DOHH2 (cell line): ENCODE results near the gene NKD1.

ENCODE experiments used
- CTCF ChIP-seq: fragments of 200-600 bp; sonication (generic); IDR thresholded peaks from one replicate; pipeline ENCODE4 v1.5.1; 2014; ENCODE audit warnings: antibody characterized with exemption, mild to moderate bottlenecking, low read depth, low read length; ENCODE audit not compliant: poor library complexity, severe bottlenecking
- EZH2phosphoT487 ChIP-seq: fragments of 200-600 bp; sonication (generic); IDR thresholded peaks from 2 replicates; pipeline ENCODE4 v1.6.1; 2017; ENCODE audit warnings: borderline replicate concordance, mild to moderate bottlenecking, antibody characterized with exemption, low read length, moderate library complexity, mixed read lengths

- peak; percentile 4 for TF ChIP-seq CTCF
- TF ChIP-seq EZH2phosphoT487, result no peak
Observed at GRCh38 chr16:50610331-50611262, 62.4 kb downstream of the NKD1 start.
